ENCODE measurements around the gene CD8A.

GRCh38 chr2:86806059-86806857, 15.5 kb upstream of the CD8A start:
- TF ChIP-seq NFYA (IDR thresholded peaks at IDR 0.05; ENCODE audit: borderline replicate concordance, low read depth, low read length): no peak
- TF ChIP-seq USF1 (IDR thresholded peaks at IDR 0.05; ENCODE audit: borderline replicate concordance, extremely low read length, insufficient read depth, low read depth, low read length): no peak
- TF ChIP-seq CTCF (IDR thresholded peaks at IDR 0.05 in 2 of 3, conservative IDR thresholded peaks at IDR 0.05 in 1 of 3; ENCODE audit: control insufficient read depth in 2 of 3, extremely low read depth in 1 of 3, insufficient read depth in 1 of 3, low read depth in 3 of 3, low read length in 3 of 3): no peak
- no peak for TF ChIP-seq JUND (IDR thresholded peaks at IDR 0.05; ENCODE audit: low read depth, low read length)
- TF ChIP-seq SPI1 (IDR thresholded peaks at IDR 0.05; ENCODE audit: borderline replicate concordance, insufficient read depth, low read depth, low read length): no peak
- TF ChIP-seq EZH2 (IDR thresholded peaks at IDR 0.05; ENCODE audit: borderline replicate concordance, control insufficient read depth, low read depth, low read length): no peak
- no peak for TF ChIP-seq POLR2A (IDR thresholded peaks at IDR 0.05; ENCODE audit: low read depth, low read length)
- TF ChIP-seq SRF (IDR thresholded peaks at IDR 0.05; ENCODE audit: low read depth in 2 of 2, low read length in 2 of 2): no peak
